WTC11 (cell line): Measurements from ENCODE around the gene RIN3. TPM values are rescaled to one million over a fixed set of nuclear protein-coding genes. Genes with fewer than 3 reads are reported as not detected.

ENCODE experiments used
- ATAC-seq: fragments of 200-7000 bp; cut with Tn5 transposase; 2 replicates; pipeline ENCODE4 v1.10.0; 2021; ENCODE audit warnings: mild to moderate bottlenecking, moderate library complexity
- CTCF ChIA-PET: fragments of 300-600 bp; sonication (Branson Sonifier 250); formaldehyde crosslinking; loops from one replicate; lab custom pipeline; 2021; ENCODE audit warnings: antibody characterized with exemption; lab: Charles Lee
- POLR2A ChIA-PET: fragments of 350-600 bp; sonication (Branson Sonifier 250); formaldehyde crosslinking; loops from one replicate; lab custom pipeline; 2021; ENCODE audit warnings: antibody characterized with exemption; lab: Charles Lee
- DNase-seq: peaks from one replicate; pipeline ENCODE4 v3.0.0; 2021; ENCODE audit warnings: low spot score
- H3K27ac Mint-ChIP-seq: 2 replicates; pipeline ENCODE4 v1.8.0; 2021; ENCODE audit warnings: mixed read lengths
- H3K27me3 Mint-ChIP-seq: 2 replicates; pipeline ENCODE4 v1.8.0; 2021; ENCODE audit warnings: low read depth, mild to moderate bottlenecking, moderate library complexity, mixed read lengths
- H3K36me3 Mint-ChIP-seq: 2 replicates; pipeline ENCODE4 v1.8.0; 2021; ENCODE audit warnings: mixed read lengths
- H3K4me1 Mint-ChIP-seq: 2 replicates; pipeline ENCODE4 v1.8.0; 2022; ENCODE audit warnings: mixed read lengths
- H3K4me3 Mint-ChIP-seq: 2 replicates; pipeline ENCODE4 v1.8.0; 2021; ENCODE audit warnings: mild to moderate bottlenecking, moderate library complexity, mixed read lengths
- H3K9me3 Mint-ChIP-seq: 2 replicates; pipeline ENCODE4 v1.8.0; 2021; ENCODE audit warnings: mixed read lengths
- ELF4 ChIP-seq: sonication (generic); formaldehyde crosslinking; IDR thresholded peaks from 2 replicates; pipeline ENCODE4 v1.8.1; 2022; ENCODE audit warnings: low read depth, mild to moderate bottlenecking, moderate library complexity, missing genetic modification reagents
- FOXK1 ChIP-seq: sonication (generic); formaldehyde crosslinking; IDR thresholded peaks from 2 replicates; pipeline ENCODE4 v1.8.0; 2022; ENCODE audit warnings: mild to moderate bottlenecking, moderate library complexity, missing genetic modification reagents
- JAZF1 ChIP-seq: fragments of 250-450 bp; sonication (Bioruptor Pico); IDR thresholded peaks from 2 replicates; pipeline ENCODE4 v1.9.0; 2021; ENCODE audit warnings: moderate library complexity, mild to moderate bottlenecking, inconsistent platforms
- NR2C2 ChIP-seq: sonication (generic); formaldehyde crosslinking; IDR thresholded peaks from 2 replicates; pipeline ENCODE4 v1.8.0; 2022; ENCODE audit warnings: mild to moderate bottlenecking, missing genetic modification reagents
- PRRX2 ChIP-seq: fragments of 250-450 bp; sonication (Bioruptor Pico); IDR thresholded peaks from 2 replicates; pipeline ENCODE4 v1.8.0; 2021; ENCODE audit warnings: mild to moderate bottlenecking
- SMAD3 ChIP-seq: sonication (generic); formaldehyde crosslinking; IDR thresholded peaks from 2 replicates; pipeline ENCODE4 v1.8.0; 2022; ENCODE audit warnings: missing genetic modification reagents, mild to moderate bottlenecking, borderline replicate concordance
- SMAD4 ChIP-seq: sonication (generic); formaldehyde crosslinking; IDR thresholded peaks from 2 replicates; pipeline ENCODE4 v1.8.0; 2022; ENCODE audit warnings: mild to moderate bottlenecking, missing genetic modification reagents
- TCF7 ChIP-seq: sonication (generic); formaldehyde crosslinking; IDR thresholded peaks from 2 replicates; pipeline ENCODE4 v1.8.0; 2022; ENCODE audit warnings: mild to moderate bottlenecking, low read depth, missing genetic modification reagents, moderate library complexity
- ZNF219 ChIP-seq: sonication (generic); formaldehyde crosslinking; IDR thresholded peaks from 2 replicates; pipeline ENCODE4 v1.8.0; 2023; ENCODE audit warnings: missing genetic modification reagents, mild to moderate bottlenecking, borderline replicate concordance
- ZNF263 ChIP-seq: sonication (generic); formaldehyde crosslinking; IDR thresholded peaks from 2 replicates; pipeline ENCODE4 v1.8.1; 2022; ENCODE audit warnings: low read depth, mild to moderate bottlenecking, moderate library complexity, missing genetic modification reagents
- ZNF416 ChIP-seq: fragments of 250-450 bp; sonication (Bioruptor Pico); IDR thresholded peaks from 2 replicates; pipeline ENCODE4 v1.9.0; 2021; ENCODE audit warnings: mild to moderate bottlenecking, inconsistent platforms
- total RNA-seq: library from RNA; stranded (reverse); gene quantifications from 3 replicates; pipeline ENCODE4 v1.2.3, GENCODE V29; 2021
- TF ChIP-seq, protein P1 (sequence below): sonication (generic); formaldehyde crosslinking; IDR thresholded peaks from 2 replicates; pipeline ENCODE4 v1.8.1; 2022; ENCODE audit warnings: missing genetic modification reagents, borderline replicate concordance
- TF ChIP-seq, protein P2 (sequence below): sonication (generic); formaldehyde crosslinking; conservative IDR thresholded peaks from 2 replicates; pipeline ENCODE4 v1.8.1; 2022; ENCODE audit warnings: mild to moderate bottlenecking, missing genetic modification reagents
- TF ChIP-seq, protein P3 (sequence below): sonication (generic); formaldehyde crosslinking; IDR thresholded peaks from 2 replicates; pipeline ENCODE4 v1.8.1; 2022; ENCODE audit warnings: low read depth, missing genetic modification reagents, borderline replicate concordance
- TF ChIP-seq, protein P4 (sequence below): fragments of 200-600 bp; IDR thresholded peaks from 2 replicates; pipeline ENCODE4 v1.8.0; 2022; ENCODE audit warnings: antibody characterized with exemption
- TF ChIP-seq, protein P5 (sequence below): sonication (generic); formaldehyde crosslinking; conservative IDR thresholded peaks from 2 replicates; pipeline ENCODE4 v1.8.1; 2023; ENCODE audit warnings: mild to moderate bottlenecking, low read depth, missing genetic modification reagents, moderate library complexity
- TF ChIP-seq, protein P6 (sequence below): sonication (generic); formaldehyde crosslinking; IDR thresholded peaks from 2 replicates; pipeline ENCODE4 v1.8.1; 2022; ENCODE audit warnings: mild to moderate bottlenecking, moderate library complexity, missing genetic modification reagents

The RIN3 gene
- total RNA-seq, 1 experiment from 2014 or later = 3.3 TPM

DNA sequence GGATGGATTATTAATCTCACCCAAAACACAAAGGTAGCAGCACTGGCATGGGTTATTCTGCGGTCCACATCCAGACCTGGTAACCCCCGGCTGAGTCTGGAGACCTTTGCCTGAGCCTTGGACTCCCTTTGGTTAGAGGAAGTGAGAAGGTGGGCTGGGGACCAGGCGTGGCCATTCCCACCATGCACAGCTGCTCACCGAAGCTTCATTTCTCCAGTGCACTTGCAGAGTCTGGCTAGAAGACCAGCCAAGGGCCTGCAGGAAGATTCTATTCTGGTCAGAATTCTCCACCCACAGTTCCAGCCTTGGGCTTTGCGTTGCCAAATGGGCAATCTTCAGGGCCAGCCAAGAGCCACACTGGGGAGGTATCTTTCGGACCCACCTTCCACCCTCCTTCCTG is 161.8 kb downstream of the RIN3 start (continued):
- TF ChIP-seq, protein P1, sequence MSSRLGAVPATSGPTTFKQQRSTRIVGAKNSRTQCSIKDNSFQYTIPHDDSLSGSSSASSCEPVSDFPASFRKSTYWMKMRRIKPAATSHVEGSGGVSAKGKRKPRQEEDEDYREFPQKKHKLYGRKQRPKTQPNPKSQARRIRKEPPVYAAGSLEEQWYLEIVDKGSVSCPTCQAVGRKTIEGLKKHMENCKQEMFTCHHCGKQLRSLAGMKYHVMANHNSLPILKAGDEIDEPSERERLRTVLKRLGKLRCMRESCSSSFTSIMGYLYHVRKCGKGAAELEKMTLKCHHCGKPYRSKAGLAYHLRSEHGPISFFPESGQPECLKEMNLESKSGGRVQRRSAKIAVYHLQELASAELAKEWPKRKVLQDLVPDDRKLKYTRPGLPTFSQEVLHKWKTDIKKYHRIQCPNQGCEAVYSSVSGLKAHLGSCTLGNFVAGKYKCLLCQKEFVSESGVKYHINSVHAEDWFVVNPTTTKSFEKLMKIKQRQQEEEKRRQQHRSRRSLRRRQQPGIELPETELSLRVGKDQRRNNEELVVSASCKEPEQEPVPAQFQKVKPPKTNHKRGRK = no peak
- TF ChIP-seq, protein P2, sequence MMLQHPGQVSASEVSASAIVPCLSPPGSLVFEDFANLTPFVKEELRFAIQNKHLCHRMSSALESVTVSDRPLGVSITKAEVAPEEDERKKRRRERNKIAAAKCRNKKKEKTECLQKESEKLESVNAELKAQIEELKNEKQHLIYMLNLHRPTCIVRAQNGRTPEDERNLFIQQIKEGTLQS (CRISPR knock-in tag) = no peak
- TF ChIP-seq, protein P3, sequence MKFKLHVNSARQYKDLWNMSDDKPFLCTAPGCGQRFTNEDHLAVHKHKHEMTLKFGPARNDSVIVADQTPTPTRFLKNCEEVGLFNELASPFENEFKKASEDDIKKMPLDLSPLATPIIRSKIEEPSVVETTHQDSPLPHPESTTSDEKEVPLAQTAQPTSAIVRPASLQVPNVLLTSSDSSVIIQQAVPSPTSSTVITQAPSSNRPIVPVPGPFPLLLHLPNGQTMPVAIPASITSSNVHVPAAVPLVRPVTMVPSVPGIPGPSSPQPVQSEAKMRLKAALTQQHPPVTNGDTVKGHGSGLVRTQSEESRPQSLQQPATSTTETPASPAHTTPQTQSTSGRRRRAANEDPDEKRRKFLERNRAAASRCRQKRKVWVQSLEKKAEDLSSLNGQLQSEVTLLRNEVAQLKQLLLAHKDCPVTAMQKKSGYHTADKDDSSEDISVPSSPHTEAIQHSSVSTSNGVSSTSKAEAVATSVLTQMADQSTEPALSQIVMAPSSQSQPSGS (CRISPR knock-in tag) = no peak

DNA sequence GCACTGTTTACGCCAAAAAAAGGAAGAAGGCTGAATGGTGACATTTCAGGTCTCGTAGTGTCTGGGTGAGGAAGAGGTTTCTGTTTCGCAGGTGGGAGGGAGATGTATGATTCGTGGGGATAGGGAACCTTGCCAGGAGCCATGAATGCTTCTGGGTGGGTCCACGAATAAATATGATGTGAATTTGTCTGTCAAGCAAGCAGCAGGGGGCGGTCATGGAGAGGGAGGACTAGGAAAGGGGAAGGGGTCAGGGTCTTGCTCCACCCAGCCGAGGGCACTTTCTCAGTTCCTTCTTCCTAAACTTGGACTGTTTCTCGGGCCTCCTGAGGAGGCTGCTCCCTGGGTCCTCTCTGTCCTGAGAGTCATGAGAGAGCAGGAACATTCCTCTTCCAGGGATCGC is 162.4 kb downstream of the RIN3 start:
- H3K4me3 Mint-ChIP-seq = no peak overlapping the region
- no peak for DNase-seq
- TF ChIP-seq, protein P4, sequence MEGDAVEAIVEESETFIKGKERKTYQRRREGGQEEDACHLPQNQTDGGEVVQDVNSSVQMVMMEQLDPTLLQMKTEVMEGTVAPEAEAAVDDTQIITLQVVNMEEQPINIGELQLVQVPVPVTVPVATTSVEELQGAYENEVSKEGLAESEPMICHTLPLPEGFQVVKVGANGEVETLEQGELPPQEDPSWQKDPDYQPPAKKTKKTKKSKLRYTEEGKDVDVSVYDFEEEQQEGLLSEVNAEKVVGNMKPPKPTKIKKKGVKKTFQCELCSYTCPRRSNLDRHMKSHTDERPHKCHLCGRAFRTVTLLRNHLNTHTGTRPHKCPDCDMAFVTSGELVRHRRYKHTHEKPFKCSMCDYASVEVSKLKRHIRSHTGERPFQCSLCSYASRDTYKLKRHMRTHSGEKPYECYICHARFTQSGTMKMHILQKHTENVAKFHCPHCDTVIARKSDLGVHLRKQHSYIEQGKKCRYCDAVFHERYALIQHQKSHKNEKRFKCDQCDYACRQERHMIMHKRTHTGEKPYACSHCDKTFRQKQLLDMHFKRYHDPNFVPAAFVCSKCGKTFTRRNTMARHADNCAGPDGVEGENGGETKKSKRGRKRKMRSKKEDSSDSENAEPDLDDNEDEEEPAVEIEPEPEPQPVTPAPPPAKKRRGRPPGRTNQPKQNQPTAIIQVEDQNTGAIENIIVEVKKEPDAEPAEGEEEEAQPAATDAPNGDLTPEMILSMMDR = no peak
- TF ChIP-seq JAZF1 (CRISPR knock-in tag) = no peak
- TF ChIP-seq FOXK1 = no peak
- TF ChIP-seq PRRX2 (CRISPR knock-in tag) = no peak
- TF ChIP-seq ZNF416 (CRISPR knock-in tag) = no peak
- TF ChIP-seq SMAD3 = no peak
- TF ChIP-seq ZNF219 (CRISPR knock-in tag) = no peak
- no peak for TF ChIP-seq NR2C2
- no peak for TF ChIP-seq ZNF263
- TF ChIP-seq, protein P5, sequence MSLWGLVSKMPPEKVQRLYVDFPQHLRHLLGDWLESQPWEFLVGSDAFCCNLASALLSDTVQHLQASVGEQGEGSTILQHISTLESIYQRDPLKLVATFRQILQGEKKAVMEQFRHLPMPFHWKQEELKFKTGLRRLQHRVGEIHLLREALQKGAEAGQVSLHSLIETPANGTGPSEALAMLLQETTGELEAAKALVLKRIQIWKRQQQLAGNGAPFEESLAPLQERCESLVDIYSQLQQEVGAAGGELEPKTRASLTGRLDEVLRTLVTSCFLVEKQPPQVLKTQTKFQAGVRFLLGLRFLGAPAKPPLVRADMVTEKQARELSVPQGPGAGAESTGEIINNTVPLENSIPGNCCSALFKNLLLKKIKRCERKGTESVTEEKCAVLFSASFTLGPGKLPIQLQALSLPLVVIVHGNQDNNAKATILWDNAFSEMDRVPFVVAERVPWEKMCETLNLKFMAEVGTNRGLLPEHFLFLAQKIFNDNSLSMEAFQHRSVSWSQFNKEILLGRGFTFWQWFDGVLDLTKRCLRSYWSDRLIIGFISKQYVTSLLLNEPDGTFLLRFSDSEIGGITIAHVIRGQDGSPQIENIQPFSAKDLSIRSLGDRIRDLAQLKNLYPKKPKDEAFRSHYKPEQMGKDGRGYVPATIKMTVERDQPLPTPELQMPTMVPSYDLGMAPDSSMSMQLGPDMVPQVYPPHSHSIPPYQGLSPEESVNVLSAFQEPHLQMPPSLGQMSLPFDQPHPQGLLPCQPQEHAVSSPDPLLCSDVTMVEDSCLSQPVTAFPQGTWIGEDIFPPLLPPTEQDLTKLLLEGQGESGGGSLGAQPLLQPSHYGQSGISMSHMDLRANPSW (CRISPR knock-in tag) = no peak
- TF ChIP-seq ELF4 (CRISPR knock-in tag) = no peak
- no peak for TF ChIP-seq TCF7 (CRISPR knock-in tag)
- no peak for TF ChIP-seq SMAD4
- TF ChIP-seq, protein P6, sequence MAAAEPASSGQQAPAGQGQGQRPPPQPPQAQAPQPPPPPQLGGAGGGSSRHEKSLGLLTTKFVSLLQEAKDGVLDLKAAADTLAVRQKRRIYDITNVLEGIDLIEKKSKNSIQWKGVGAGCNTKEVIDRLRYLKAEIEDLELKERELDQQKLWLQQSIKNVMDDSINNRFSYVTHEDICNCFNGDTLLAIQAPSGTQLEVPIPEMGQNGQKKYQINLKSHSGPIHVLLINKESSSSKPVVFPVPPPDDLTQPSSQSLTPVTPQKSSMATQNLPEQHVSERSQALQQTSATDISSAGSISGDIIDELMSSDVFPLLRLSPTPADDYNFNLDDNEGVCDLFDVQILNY (CRISPR knock-in tag) = no peak
- TF ChIP-seq, all 79 proteins: peak for 0
- no peak for ATAC-seq
- H3K4me1 Mint-ChIP-seq = peaks cover 3% of the 10 kb centered on the region; the same call in 1 of the 2 replicates
- no peaks in the 10 kb centered on the region for H3K27me3 Mint-ChIP-seq
- no peaks in the 10 kb centered on the region for H3K36me3 Mint-ChIP-seq
- ChIA-PET POLR2A (interaction anchor here (1.4 kb wide), 1 partner anchor 14 kb away, joined by 3 read pairs; no protein-coding TSS in a partner anchor), CTCF (interaction anchor here (1.3 to 1.4 kb wide), 2 partner anchors 10 to 63 kb away, joined by 3 to 10 read pairs; no protein-coding TSS in a partner anchor)
- H3K27ac Mint-ChIP-seq = no peak overlapping the region
- no peaks in the 10 kb centered on the region for H3K9me3 Mint-ChIP-seq
